Caco-2 (cell line): ENCODE measurements around the gene NR2C1. TPM values are rescaled to one million over a fixed set of nuclear protein-coding genes. Genes with fewer than 3 reads are reported as not detected.

Source experiments
- BruUV-seq: library from RNA; stranded (reverse); fragments of 400-500 nt; replicated peaks from 2 replicates; lab custom pipeline; 2021; lab: Mats Ljungman, UMichigan
- CTCF ChIA-PET: fragments of 300-600 bp; sonication (Branson Sonifier 250); formaldehyde crosslinking; loops from one replicate; lab custom pipeline; 2022; ENCODE audit warnings: antibody characterized with exemption; lab: Charles Lee
- POLR2A ChIA-PET: fragments of 300-600 bp; sonication (Branson Sonifier 250); formaldehyde crosslinking; loops from one replicate; lab custom pipeline; 2022; ENCODE audit warnings: antibody characterized with exemption; lab: Charles Lee
- DNase-seq, 2 experiments: peaks; one replicate each; pipeline versions ENCODE4 v3.0.0 to v3.0.0-alpha.2; 2020 to 2022
- H3K27me3 ChIP-seq: replicated peaks from 2 replicates; pipeline ENCODE4 v1.6.0; 2011; ENCODE audit warnings: low read length; ENCODE audit not compliant: control insufficient read depth, insufficient read depth
- H3K36me3 ChIP-seq: 2 replicates; pipeline ENCODE4 v1.5.1; 2011; ENCODE audit warnings: low read length; ENCODE audit not compliant: control insufficient read depth, insufficient read depth
- H3K4me1 ChIP-seq: fragments of 250-450 bp; sonication (Bioruptor Pico); 2 replicates; pipeline ENCODE4 v1.5.1; 2020; ENCODE audit warnings: mild to moderate bottlenecking
- H3K4me3 ChIP-seq: 2 replicates; pipeline ENCODE4 v1.5.1; 2011; ENCODE audit warnings: low read depth, mild to moderate bottlenecking, control low read depth, low read length
- H3K9me3 ChIP-seq: fragments of 250-450 bp; sonication (Bioruptor Pico); 2 replicates; pipeline ENCODE4 v1.5.1; 2020; ENCODE audit warnings: mild to moderate bottlenecking, moderate library complexity
- H3K27ac Mint-ChIP-seq: one replicate; pipeline ENCODE4 v1.8.0; 2022; ENCODE audit warnings: mixed read lengths; ENCODE audit not compliant: unreplicated experiment
- H3K27me3 Mint-ChIP-seq: one replicate; pipeline ENCODE4 v1.8.0; 2022; ENCODE audit warnings: mixed read lengths; ENCODE audit not compliant: insufficient read depth, unreplicated experiment
- H3K36me3 Mint-ChIP-seq: one replicate; pipeline ENCODE4 v1.8.0; 2022; ENCODE audit warnings: mild to moderate bottlenecking, mixed read lengths; ENCODE audit not compliant: insufficient read depth, unreplicated experiment
- H3K4me1 Mint-ChIP-seq: one replicate; pipeline ENCODE4 v1.8.0; 2022; ENCODE audit warnings: low read depth, mixed read lengths; ENCODE audit not compliant: unreplicated experiment
- H3K4me3 Mint-ChIP-seq: one replicate; pipeline ENCODE4 v1.8.0; 2022; ENCODE audit warnings: mild to moderate bottlenecking, moderate library complexity, mixed read lengths; ENCODE audit not compliant: unreplicated experiment
- H3K9me3 Mint-ChIP-seq: one replicate; pipeline ENCODE4 v1.8.0; 2022; ENCODE audit warnings: mixed read lengths; ENCODE audit not compliant: unreplicated experiment
- intact Hi-C: fragments of 100-400 bp; cut with micrococcal nuclease; formaldehyde crosslinking; loops from one replicate; pipeline ENCODE4 v1.10.0; 2022; ENCODE audit not compliant: unreplicated experiment
- total RNA-seq: library from RNA; stranded (reverse); gene quantifications from 2 replicates; pipeline ENCODE4 v1.2.3, GENCODE V29; 2022
- TF ChIP-seq, protein P1 (sequence below), 2 experiments: fragments of 200-600 bp in 1 of 2; IDR thresholded peaks; 1 replicate in 1 of 2; 2 replicates in 1 of 2; pipeline versions ENCODE4 v1.5.1 to v1.8.0; 2011 to 2022; ENCODE audit warnings: antibody characterized with exemption in 1 of 2, control low read depth in 1 of 2, inconsistent platforms in 1 of 2, low read depth in 1 of 2, low read length in 1 of 2, mild to moderate bottlenecking in 1 of 2, moderate library complexity in 1 of 2; ENCODE audit not compliant: insufficient read depth in 1 of 2, severe bottlenecking in 1 of 2, unreplicated experiment in 1 of 2

NR2C1 gene
- total RNA-seq, 1 experiment from 2014 or later = 51.1 TPM

GRCh38 chr12:95066091-95066855, 7.1 kb downstream of the NR2C1 start:
- Mint-ChIP-seq H3K9me3 (no peaks in the 10 kb centered on the region), H3K27ac (no peak overlapping the region), H3K27me3 (no peaks in the 10 kb centered on the region), H3K36me3 (peaks cover 48% of the 10 kb centered on the region), H3K4me1 (no peaks in the 10 kb centered on the region), H3K4me3 (no peak overlapping the region)
- POLR2A ChIA-PET = no interaction called here
- no peaks in the 10 kb centered on the region for H3K27me3 ChIP-seq
- intact Hi-C loops = no loop called here
- no peaks in the 10 kb centered on the region for H3K4me1 ChIP-seq
- CTCF ChIA-PET = no interaction called here
- H3K9me3 ChIP-seq = no peaks in the 10 kb centered on the region
- DNase-seq = no peak
- TF ChIP-seq, protein P1, sequence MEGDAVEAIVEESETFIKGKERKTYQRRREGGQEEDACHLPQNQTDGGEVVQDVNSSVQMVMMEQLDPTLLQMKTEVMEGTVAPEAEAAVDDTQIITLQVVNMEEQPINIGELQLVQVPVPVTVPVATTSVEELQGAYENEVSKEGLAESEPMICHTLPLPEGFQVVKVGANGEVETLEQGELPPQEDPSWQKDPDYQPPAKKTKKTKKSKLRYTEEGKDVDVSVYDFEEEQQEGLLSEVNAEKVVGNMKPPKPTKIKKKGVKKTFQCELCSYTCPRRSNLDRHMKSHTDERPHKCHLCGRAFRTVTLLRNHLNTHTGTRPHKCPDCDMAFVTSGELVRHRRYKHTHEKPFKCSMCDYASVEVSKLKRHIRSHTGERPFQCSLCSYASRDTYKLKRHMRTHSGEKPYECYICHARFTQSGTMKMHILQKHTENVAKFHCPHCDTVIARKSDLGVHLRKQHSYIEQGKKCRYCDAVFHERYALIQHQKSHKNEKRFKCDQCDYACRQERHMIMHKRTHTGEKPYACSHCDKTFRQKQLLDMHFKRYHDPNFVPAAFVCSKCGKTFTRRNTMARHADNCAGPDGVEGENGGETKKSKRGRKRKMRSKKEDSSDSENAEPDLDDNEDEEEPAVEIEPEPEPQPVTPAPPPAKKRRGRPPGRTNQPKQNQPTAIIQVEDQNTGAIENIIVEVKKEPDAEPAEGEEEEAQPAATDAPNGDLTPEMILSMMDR (IDR thresholded peaks at IDR 0.05; ENCODE audit: insufficient read depth in 1 of 2, low read depth in 1 of 2, low read length in 1 of 2, severe bottlenecking in 1 of 2, unreplicated experiment in 1 of 2) = no peak
- peaks cover 2% of the 10 kb centered on the region; the same call in 1 of the 2 replicates for H3K36me3 ChIP-seq
- no peak overlapping the region for H3K4me3 ChIP-seq
- no TSS peak for BruUV-seq

DNA sequence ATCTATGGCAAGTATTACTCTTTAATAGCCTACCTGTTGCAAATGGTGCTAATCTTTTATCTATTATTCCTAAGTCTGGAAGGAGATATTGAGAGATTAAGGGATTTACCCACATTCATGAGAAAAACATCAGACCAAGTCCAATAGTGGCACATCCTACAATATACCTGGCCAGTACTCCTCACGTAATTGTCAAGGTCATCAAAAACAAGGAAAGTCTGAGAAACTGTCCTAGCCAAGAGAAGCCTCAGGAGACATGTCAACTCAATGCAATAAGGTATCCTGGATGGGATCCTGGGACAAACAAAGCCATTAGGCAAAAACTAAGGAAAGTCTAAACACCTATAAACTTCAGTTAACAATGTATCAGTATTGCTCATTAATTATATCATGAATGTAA, 12.5 kb downstream of the NR2C1 start:
- Mint-ChIP-seq H3K4me3 (no peak overlapping the region), H3K9me3 (no peaks in the 10 kb centered on the region), H3K27ac (no peak overlapping the region), H3K36me3 (peaks cover 55% of the 10 kb centered on the region), H3K4me1 (no peaks in the 10 kb centered on the region), H3K27me3 (no peaks in the 10 kb centered on the region)
- H3K4me3 ChIP-seq = no peak overlapping the region
- H3K36me3 ChIP-seq = peaks cover 2% of the 10 kb centered on the region; the same call in 1 of the 2 replicates
- H3K4me1 ChIP-seq = no peaks in the 10 kb centered on the region
- BruUV-seq = no TSS peak
- ChIA-PET POLR2A (no interaction called here), CTCF (no interaction called here)
- H3K27me3 ChIP-seq = no peaks in the 10 kb centered on the region
- no peaks in the 10 kb centered on the region for H3K9me3 ChIP-seq
- intact Hi-C loops = no loop called here
- TF ChIP-seq, protein P1 (IDR thresholded peaks at IDR 0.05; ENCODE audit: insufficient read depth in 1 of 2, low read depth in 1 of 2, low read length in 1 of 2, severe bottlenecking in 1 of 2, unreplicated experiment in 1 of 2) = no peak
- DNase-seq = no peak

GRCh38 chr12:95059984-95060383, 13.4 kb downstream of the NR2C1 start:
- Histone ChIP-seq H3K9me3 (no peaks in the 10 kb centered on the region), H3K27me3 (no peaks in the 10 kb centered on the region), H3K4me3 (no peak overlapping the region), H3K4me1 (no peaks in the 10 kb centered on the region), H3K36me3 (peaks cover 2% of the 10 kb centered on the region; the same call in 1 of the 2 replicates)
- Mint-ChIP-seq H3K9me3 (no peaks in the 10 kb centered on the region), H3K4me3 (no peak overlapping the region), H3K27me3 (no peaks in the 10 kb centered on the region), H3K4me1 (no peaks in the 10 kb centered on the region), H3K27ac (no peak overlapping the region), H3K36me3 (peaks cover 55% of the 10 kb centered on the region)
- TF ChIP-seq, protein P1 (IDR thresholded peaks at IDR 0.05; ENCODE audit: insufficient read depth in 1 of 2, low read depth in 1 of 2, low read length in 1 of 2, severe bottlenecking in 1 of 2, unreplicated experiment in 1 of 2) = no peak
- DNase-seq = no peak
- ChIA-PET CTCF (no interaction called here), POLR2A (no interaction called here)
- no TSS peak for BruUV-seq
- intact Hi-C loops = no loop called here
